ENCODE results near the gene TMED5. TPM values are rescaled to one million over a fixed set of nuclear protein-coding genes. Genes with fewer than 3 reads are reported as not detected.

The TMED5 gene
- total RNA-seq, 4 donors from 2014 or later: 15.0 to 97.3 (median 43.3) TPM

DNA sequence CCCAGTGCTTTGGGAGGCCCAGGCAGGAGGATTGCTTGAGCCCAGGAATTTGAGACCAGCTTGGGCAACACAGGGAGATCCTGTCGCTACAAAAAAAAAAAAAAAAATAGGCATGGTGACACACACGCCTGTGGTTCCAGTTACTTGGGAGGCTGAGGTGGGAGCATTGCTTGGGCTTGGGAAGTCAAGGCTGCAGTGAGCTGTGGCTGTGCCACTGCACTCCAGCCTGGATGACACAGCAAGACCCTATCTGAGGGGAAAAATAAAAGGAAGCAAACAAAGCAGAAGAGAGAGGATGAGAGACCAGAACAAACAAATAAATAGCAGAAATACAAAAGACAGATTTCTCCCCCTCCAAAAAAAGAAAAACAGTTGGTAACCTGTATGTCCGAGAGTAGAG, 67.1 kb downstream of the TMED5 start:
- in situ Hi-C loops (cut with MboI; ENCODE audit: low pct_ligation_motif_present in 1 of 4, low pct_unique_long_range_greater_than_20kb in 1 of 4, low sequenced_read_pairs in 3 of 4): no loop called here
- H3K27ac ChIP-seq: no peak overlapping the region
- no peak for DNase-seq
- no peak overlapping the region for H3K4me3 ChIP-seq
- H3K9me3 ChIP-seq: no peaks in the 10 kb centered on the region
- intact Hi-C loops (cut with DNase I; ENCODE audit: low total_unique reads): no loop called here
- TF ChIP-seq, protein P1, sequence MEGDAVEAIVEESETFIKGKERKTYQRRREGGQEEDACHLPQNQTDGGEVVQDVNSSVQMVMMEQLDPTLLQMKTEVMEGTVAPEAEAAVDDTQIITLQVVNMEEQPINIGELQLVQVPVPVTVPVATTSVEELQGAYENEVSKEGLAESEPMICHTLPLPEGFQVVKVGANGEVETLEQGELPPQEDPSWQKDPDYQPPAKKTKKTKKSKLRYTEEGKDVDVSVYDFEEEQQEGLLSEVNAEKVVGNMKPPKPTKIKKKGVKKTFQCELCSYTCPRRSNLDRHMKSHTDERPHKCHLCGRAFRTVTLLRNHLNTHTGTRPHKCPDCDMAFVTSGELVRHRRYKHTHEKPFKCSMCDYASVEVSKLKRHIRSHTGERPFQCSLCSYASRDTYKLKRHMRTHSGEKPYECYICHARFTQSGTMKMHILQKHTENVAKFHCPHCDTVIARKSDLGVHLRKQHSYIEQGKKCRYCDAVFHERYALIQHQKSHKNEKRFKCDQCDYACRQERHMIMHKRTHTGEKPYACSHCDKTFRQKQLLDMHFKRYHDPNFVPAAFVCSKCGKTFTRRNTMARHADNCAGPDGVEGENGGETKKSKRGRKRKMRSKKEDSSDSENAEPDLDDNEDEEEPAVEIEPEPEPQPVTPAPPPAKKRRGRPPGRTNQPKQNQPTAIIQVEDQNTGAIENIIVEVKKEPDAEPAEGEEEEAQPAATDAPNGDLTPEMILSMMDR (IDR thresholded peaks at IDR 0.05): no peak
- TF ChIP-seq POLR2A (IDR thresholded peaks at IDR 0.05): no peak
- TF ChIP-seq POLR2AphosphoS5 (IDR thresholded peaks at IDR 0.05): no peak
- H3K27me3 ChIP-seq: no peaks in the 10 kb centered on the region
- H3K4me1 ChIP-seq: peaks cover 0 to 36% (median 18%) of the 10 kb centered on the region in 4 donors
- 97 to 100% methylated on average over 1 to 3 of the region's 3 CpGs for WGBS, 2 donors (ENCODE audit: low coverage in 1 of 2)
- peaks cover 0 to 20% (median 5%) of the 10 kb centered on the region in 4 donors for H3K36me3 ChIP-seq

DNA sequence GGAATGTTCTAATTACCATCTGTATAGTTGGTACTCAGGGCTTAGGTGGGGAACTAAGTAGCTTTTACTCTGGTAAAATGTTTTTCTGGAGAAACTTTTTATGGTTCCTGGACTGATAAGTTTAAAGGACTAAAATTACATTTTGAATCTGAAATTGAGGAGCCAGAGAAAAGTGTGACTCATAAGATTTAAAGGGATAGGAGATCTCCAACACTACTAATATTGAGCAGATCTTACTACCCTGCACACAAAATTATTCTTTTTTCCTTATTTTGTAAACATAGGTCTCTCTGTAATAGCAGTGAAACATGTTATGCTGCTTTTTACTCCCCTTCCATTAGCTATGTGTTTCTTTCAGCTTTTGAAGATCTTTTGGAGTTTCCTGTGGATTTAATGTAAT, 68.7 kb downstream of the TMED5 start:
- H3K9me3 ChIP-seq: no peaks in the 10 kb centered on the region
- H3K4me3 ChIP-seq: no peak overlapping the region
- TF ChIP-seq, protein P1 (IDR thresholded peaks at IDR 0.05): no peak
- TF ChIP-seq POLR2AphosphoS5 (IDR thresholded peaks at IDR 0.05): no peak
- no peak for TF ChIP-seq POLR2A (IDR thresholded peaks at IDR 0.05)
- no peak for TF ChIP-seq EP300 (IDR thresholded peaks at IDR 0.05; ENCODE audit: low read depth)
- H3K4me1 ChIP-seq: peaks cover 0 to 36% (median 18%) of the 10 kb centered on the region in 4 donors
- DNase-seq: no peak
- no peaks in the 10 kb centered on the region for H3K27me3 ChIP-seq
- H3K27ac ChIP-seq: no peak overlapping the region
- intact Hi-C loops (cut with DNase I; ENCODE audit: low total_unique reads) (no loop called here), in situ Hi-C loops (cut with MboI; ENCODE audit: low pct_ligation_motif_present in 1 of 4, low pct_unique_long_range_greater_than_20kb in 1 of 4, low sequenced_read_pairs in 3 of 4) (no loop called here)
- peaks cover 0 to 24% (median under 1%) of the 10 kb centered on the region in 4 donors for H3K36me3 ChIP-seq

DNA sequence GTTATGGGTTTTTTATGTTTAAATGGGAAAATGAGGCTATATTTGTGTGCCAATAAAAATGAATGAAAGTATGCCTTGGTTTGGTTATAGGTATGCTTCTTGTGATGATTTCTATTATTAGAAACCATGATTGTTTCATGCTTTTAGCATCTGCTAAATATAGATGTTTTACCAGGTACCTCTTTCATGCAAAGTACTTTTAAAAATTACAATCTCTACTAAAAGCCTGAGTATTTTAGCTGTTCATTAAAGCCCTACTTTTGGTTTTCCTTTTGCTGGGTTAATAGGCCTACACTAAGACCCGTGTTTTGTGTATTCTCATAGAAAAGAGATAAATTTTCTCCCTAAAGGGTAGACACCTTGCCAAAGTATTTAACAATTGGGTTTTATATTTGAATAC, 69.1 kb downstream of the TMED5 start:
- H3K4me1 ChIP-seq: peaks cover 0 to 36% (median 18%) of the 10 kb centered on the region in 4 donors
- no peak overlapping the region for H3K27ac ChIP-seq
- WGBS, 2 donors (ENCODE audit: low coverage in 1 of 2): 67 to 85% methylated on average over 1 of the region's 1 CpG
- no peak overlapping the region for H3K4me3 ChIP-seq
- intact Hi-C loops (cut with DNase I; ENCODE audit: low total_unique reads) (no loop called here), in situ Hi-C loops (cut with MboI; ENCODE audit: low pct_ligation_motif_present in 1 of 4, low pct_unique_long_range_greater_than_20kb in 1 of 4, low sequenced_read_pairs in 3 of 4) (no loop called here)
- H3K27me3 ChIP-seq: no peaks in the 10 kb centered on the region
- TF ChIP-seq, protein P1 (IDR thresholded peaks at IDR 0.05): no peak
- TF ChIP-seq EP300 (IDR thresholded peaks at IDR 0.05; ENCODE audit: low read depth) (no peak), POLR2AphosphoS5 (IDR thresholded peaks at IDR 0.05) (no peak), POLR2A (IDR thresholded peaks at IDR 0.05) (no peak)
- no peak for DNase-seq
- H3K9me3 ChIP-seq: no peaks in the 10 kb centered on the region
- H3K36me3 ChIP-seq: peaks cover 0 to 23% (median 0%) of the 10 kb centered on the region in 4 donors

GRCh38 chr1:93109578-93109977, 70.6 kb downstream of the TMED5 start:
- peaks cover 0 to 15% (median 0%) of the 10 kb centered on the region in 4 donors for H3K36me3 ChIP-seq
- intact Hi-C loops (cut with DNase I; ENCODE audit: low total_unique reads) (no loop called here), in situ Hi-C loops (cut with MboI; ENCODE audit: low pct_ligation_motif_present in 1 of 4, low pct_unique_long_range_greater_than_20kb in 1 of 4, low sequenced_read_pairs in 3 of 4) (no loop called here)
- H3K27me3 ChIP-seq: no peaks in the 10 kb centered on the region
- no peaks in the 10 kb centered on the region for H3K9me3 ChIP-seq
- DNase-seq: no peak
- H3K27ac ChIP-seq: peak overlapping the region in 1 of 4 donors; percentile 40
- 62% methylated on average over 2 of the region's 2 CpGs; no CpG with 5 or more reads in 1 of the 2 donors for WGBS, 2 donors (ENCODE audit: low coverage in 1 of 2)
- H3K4me3 ChIP-seq: no peak overlapping the region
- H3K4me1 ChIP-seq: peaks cover 0 to 32% (median 16%) of the 10 kb centered on the region in 4 donors
- TF ChIP-seq POLR2A (IDR thresholded peaks at IDR 0.05) (no peak), POLR2AphosphoS5 (IDR thresholded peaks at IDR 0.05) (peak in 1 of 3 donors; percentile 30)

- DNase-seq: no peak
- intact Hi-C loops (cut with DNase I; ENCODE audit: low total_unique reads) (no loop called here), in situ Hi-C loops (cut with MboI; ENCODE audit: low pct_ligation_motif_present in 1 of 4, low pct_unique_long_range_greater_than_20kb in 1 of 4, low sequenced_read_pairs in 3 of 4) (no loop called here)
- H3K27me3 ChIP-seq: no peaks in the 10 kb centered on the region
- no peak for TF ChIP-seq POLR2AphosphoS5 (IDR thresholded peaks at IDR 0.05)
- no peak for TF ChIP-seq EP300 (IDR thresholded peaks at IDR 0.05; ENCODE audit: low read depth)
- TF ChIP-seq POLR2A (IDR thresholded peaks at IDR 0.05): no peak
- no peak overlapping the region for H3K4me3 ChIP-seq
- H3K27ac ChIP-seq: no peak overlapping the region
- H3K9me3 ChIP-seq: no peaks in the 10 kb centered on the region
- H3K4me1 ChIP-seq: peaks cover 0 to 23% (median 13%) of the 10 kb centered on the region in 4 donors
- 83 to 97% methylated on average over 2 of the region's 2 CpGs for WGBS, 2 donors (ENCODE audit: low coverage in 1 of 2)
- H3K36me3 ChIP-seq: peaks cover 0 to 15% (median 0%) of the 10 kb centered on the region in 4 donors
These were observed 71.9 kb downstream of the TMED5 start for GRCh38 chr1:93108335-93108734.

Measured in transverse colon (tissue), 4 donors.